HepG2 (cell line): ENCODE results near the gene ALG14. TPM values are rescaled to one million over a fixed set of nuclear protein-coding genes. Genes with fewer than 3 reads are reported as not detected.

Experiments
- ATAC-seq: fragments of 200-7000 bp; cut with Tn5 transposase; 3 replicates; pipeline ENCODE4 v1.9.1; 2020; ENCODE audit warnings: mild to moderate bottlenecking, moderate library complexity
- BruUV-seq: library from RNA; stranded (reverse); fragments of 400-500 nt; replicated peaks from 2 replicates; lab custom pipeline; 2021; lab: Mats Ljungman, UMichigan
- CTCF ChIA-PET: fragments of 300-600 bp; formaldehyde crosslinking; extraction: SDS; loops from one replicate; lab custom pipeline; 2021; ENCODE audit warnings: low total read pairs, inconsistent platforms, low intra/inter-chr PET ratio; lab: Yijun Ruan, JAX
- POLR2A ChIA-PET: fragments of 350-600 bp; sonication (Branson Sonifier 250); formaldehyde crosslinking; loops from one replicate; lab custom pipeline; 2020; ENCODE audit warnings: antibody characterized with exemption, inconsistent platforms; lab: Yijun Ruan, JAX
- DNase-seq: peaks from one replicate; pipeline ENCODE4 v3.0.0-alpha.2; 2015; ENCODE audit warnings: low spot score
- FAIRE-seq: peaks from 3 replicates; lab custom pipeline; 2011; peaks lifted over from hg19 to GRCh38; lab: Jason Lieb, UNC
- H2AFZ ChIP-seq: one replicate; pipeline ENCODE4 v1.6.1; 2011; ENCODE audit warnings: low read length, inconsistent platforms
- H3K27ac ChIP-seq: fragments of 300-600 bp; 3 replicates; pipeline ENCODE4 v1.8.0; 2011; ENCODE audit warnings: mixed run types, mild to moderate bottlenecking, mixed read lengths, low read length, inconsistent platforms; ENCODE audit not compliant: insufficient read depth; ENCODE audit errors: extremely low read length
- H3K27me3 ChIP-seq, 2 experiments: fragments of 200-600 bp in 1 of 2; 2 replicates in 1 of 2; 3 replicates in 1 of 2; pipeline versions ENCODE4 v1.6.0 to v1.8.0; 2011; ENCODE audit warnings: low read length in 2 of 2, mild to moderate bottlenecking in 2 of 2, moderate library complexity in 2 of 2, inconsistent platforms in 1 of 2; ENCODE audit not compliant: insufficient read depth in 2 of 2, control insufficient read depth in 1 of 2
- H3K36me3 ChIP-seq, 2 experiments: fragments of 200-600 bp in 1 of 2; replicated peaks in 1 of 2; 2 replicates in 1 of 2; 3 replicates in 1 of 2; pipeline versions ENCODE4 v1.5.1 to v1.8.0; 2011; ENCODE audit warnings: low read length in 2 of 2, inconsistent platforms in 1 of 2; ENCODE audit not compliant: insufficient read depth in 2 of 2, control insufficient read depth in 1 of 2
- H3K4me1 ChIP-seq: 2 replicates; pipeline ENCODE4 v1.5.1; 2012; ENCODE audit warnings: low read length, inconsistent platforms; ENCODE audit not compliant: insufficient read depth
- H3K4me2 ChIP-seq: 2 replicates; pipeline ENCODE4 v1.6.0; 2011; ENCODE audit warnings: low read depth, low read length, inconsistent platforms
- H3K4me3 ChIP-seq, 3 experiments: fragments of 200-600 bp in 1 of 3; sonication (generic), shearing (Covaris generic) in 1 of 3; replicated peaks in 1 of 3; 2 replicates each; pipeline ENCODE4 v1.5.1; 2011 to 2016; ENCODE audit warnings: low read length in 3 of 3, inconsistent platforms in 2 of 3, low read depth in 2 of 3, mild to moderate bottlenecking in 2 of 3, control low read depth in 1 of 3, mixed read lengths in 1 of 3; ENCODE audit not compliant: insufficient read depth in 1 of 3
- H3K79me2 ChIP-seq: one replicate; pipeline ENCODE4 v1.6.1; 2011; ENCODE audit warnings: low read length, inconsistent platforms; ENCODE audit not compliant: insufficient read depth
- H3K9ac ChIP-seq: 2 replicates; pipeline ENCODE4 v1.6.0; 2011; ENCODE audit warnings: mild to moderate bottlenecking, low read depth, low read length, inconsistent platforms; ENCODE audit not compliant: insufficient read depth
- H3K9me3 ChIP-seq: 2 replicates; pipeline ENCODE4 v1.5.1; 2012; ENCODE audit warnings: mild to moderate bottlenecking, low read length
- H4K20me1 ChIP-seq: 2 replicates; pipeline ENCODE4 v1.6.0; 2011; ENCODE audit warnings: inconsistent platforms, mild to moderate bottlenecking, low read length, moderate library complexity; ENCODE audit not compliant: insufficient read depth
- BATF2 ChIP-seq: sonication (generic); formaldehyde crosslinking; IDR thresholded peaks from 2 replicates; pipeline ENCODE4 v1.8.0; 2022; ENCODE audit warnings: mild to moderate bottlenecking, missing genetic modification reagents, moderate library complexity
- DNMT3B ChIP-seq: conservative IDR thresholded peaks from 2 replicates; pipeline ENCODE4 v1.6.1; 2016; ENCODE audit warnings: missing biosample characterization, control low read depth
- E2F2 ChIP-seq: sonication (generic); formaldehyde crosslinking; IDR thresholded peaks from 2 replicates; pipeline ENCODE4 v1.4.0; 2020; ENCODE audit warnings: missing genetic modification reagents, borderline replicate concordance
- FOXC1 ChIP-seq: sonication (generic); formaldehyde crosslinking; IDR thresholded peaks from 2 replicates; pipeline ENCODE4 v1.8.0; 2022; ENCODE audit warnings: mild to moderate bottlenecking, missing genetic modification reagents, borderline replicate concordance
- GLMP ChIP-seq: sonication (generic); formaldehyde crosslinking; IDR thresholded peaks from 2 replicates; pipeline ENCODE4 v1.9.0; 2021; ENCODE audit warnings: missing genetic modification reagents, mild to moderate bottlenecking, borderline replicate concordance
- HNF1A ChIP-seq, 2 experiments: sonication (generic) in 1 of 2; formaldehyde crosslinking in 1 of 2; IDR thresholded peaks; 2 replicates each; pipeline versions ENCODE4 v1.4.0 to v1.6.1; 2016 to 2020; ENCODE audit warnings: borderline replicate concordance in 1 of 2, low read depth in 1 of 2, mild to moderate bottlenecking in 1 of 2, missing genetic modification reagents in 1 of 2
- STAT5B ChIP-seq: sonication (generic); formaldehyde crosslinking; IDR thresholded peaks from 2 replicates; pipeline ENCODE4 v1.4.0; 2020; ENCODE audit warnings: missing genetic modification reagents
- TBX2 ChIP-seq: sonication (generic); formaldehyde crosslinking; IDR thresholded peaks from 2 replicates; pipeline ENCODE4 v1.5.0; 2020; ENCODE audit warnings: missing genetic modification reagents, mild to moderate bottlenecking, borderline replicate concordance
- TEAD2 ChIP-seq: sonication (generic); formaldehyde crosslinking; IDR thresholded peaks from 2 replicates; pipeline ENCODE4 v1.9.0; 2021; ENCODE audit warnings: missing genetic modification reagents
- ZNF12 ChIP-seq: sonication (generic); formaldehyde crosslinking; IDR thresholded peaks from 2 replicates; pipeline ENCODE4 v1.5.0; 2020; ENCODE audit warnings: missing genetic modification reagents
- ZNF354B ChIP-seq: sonication (generic); formaldehyde crosslinking; IDR thresholded peaks from 2 replicates; pipeline ENCODE4 v1.8.0; 2022; ENCODE audit warnings: mild to moderate bottlenecking, missing genetic modification reagents
- ZNF484 ChIP-seq: sonication (generic); formaldehyde crosslinking; IDR thresholded peaks from 2 replicates; pipeline ENCODE4 v1.5.1; 2020; ENCODE audit warnings: mild to moderate bottlenecking, low read depth, missing genetic modification reagents, borderline replicate concordance
- ZNF607 ChIP-seq: sonication (generic); formaldehyde crosslinking; IDR thresholded peaks from 2 replicates; pipeline ENCODE4 v1.5.1; 2020; ENCODE audit warnings: missing genetic modification reagents, mild to moderate bottlenecking, borderline replicate concordance
- ZNF766 ChIP-seq: sonication (generic); formaldehyde crosslinking; IDR thresholded peaks from 2 replicates; pipeline ENCODE4 v1.5.0; 2020; ENCODE audit warnings: missing genetic modification reagents, borderline replicate concordance
- WGBS: methylation state at CpG from one replicate; pipeline ENCODE4 v1.1.6; 2017; ENCODE audit warnings: low lambda C conversion rate; 5-methylcytosine and 5-hydroxymethylcytosine counted together
- in situ Hi-C: cut with HindIII; loops from 2 replicates; pipeline ENCODE4 v1.10.0; 2017; ENCODE audit warnings: low pct_unique_long_range_greater_than_20kb; ENCODE audit not compliant: extremely low pct_ligation_motif_present
- intact Hi-C: fragments of 100-400 bp; cut with micrococcal nuclease; formaldehyde crosslinking; loops from one replicate; pipeline ENCODE4 v1.10.0; 2022; ENCODE audit not compliant: unreplicated experiment
- polyA plus RNA-seq, 8 experiments: library from polyadenylated mRNA; depleted of rRNA in 3 of 8; stranded (reverse) in 7 of 8; unstranded in 1 of 8; fragments of >200 nt; fragmentation: Illumina TruSeq in 4 of 8; extraction: Trizol in 4 of 8; gene quantifications; 2 replicates each; pipeline versions ENCODE4 v1.2.1 to v1.2.3, GENCODE V29; 2011 to 2016; ENCODE audit warnings: low read depth in 4 of 8, missing spikeins in 1 of 8, mixed read lengths in 1 of 8; ENCODE audit not compliant: insufficient read depth in 1 of 8
- total RNA-seq, 5 experiments: library from RNA; depleted of rRNA; stranded (reverse); fragments of >200 nt; fragmentation: Illumina TruSeq; extraction: Trizol; gene quantifications; 2 replicates each; pipeline ENCODE4 v1.2.3, GENCODE V29; 2016; ENCODE audit warnings: low read depth in 1 of 5

Gene ALG14
- total and polyA plus RNA-seq, 2 of the 13 experiments (the other 11 are each of a cell fraction or from before 2014, with no cell fraction given), result 4.5 to 12.7 TPM

- no peaks in the 10 kb centered on the region for H3K9me3 ChIP-seq
- H3K4me3 ChIP-seq, result no peak overlapping the region
- no peak overlapping the region for H3K9ac ChIP-seq
- no peaks in the 10 kb centered on the region for H4K20me1 ChIP-seq
- FAIRE-seq (no peak), ATAC-seq (no peak), DNase-seq (no peak)
- POLR2A ChIA-PET, result no interaction called here
- intact Hi-C loops (no loop called here), in situ Hi-C loops (no loop called here)
- no peak overlapping the region for H2AFZ ChIP-seq
- BruUV-seq, result no TSS peak
- H3K4me2 ChIP-seq, result no peak overlapping the region
- peaks cover 15% of the 10 kb centered on the region for H3K4me1 ChIP-seq
- TF ChIP-seq ZNF354B (CRISPR knock-in tag) (no peak), STAT5B (CRISPR knock-in tag) (no peak), DNMT3B (CRISPR knock-in tag) (no peak), TBX2 (CRISPR knock-in tag) (no peak), ZNF484 (no peak), ZNF12 (CRISPR knock-in tag) (no peak), HNF1A (IDR thresholded peaks at IDR 0.05; ENCODE audit: low read depth) (no peak), HNF1A (CRISPR knock-in tag; IDR thresholded peaks at IDR 0.05; ENCODE audit: borderline replicate concordance) (no peak), TEAD2 (CRISPR knock-in tag) (no peak), GLMP (CRISPR knock-in tag) (no peak), ZNF607 (CRISPR knock-in tag) (no peak), FOXC1 (CRISPR knock-in tag) (no peak), ZNF766 (CRISPR knock-in tag) (no peak), BATF2 (CRISPR knock-in tag) (no peak), E2F2 (CRISPR knock-in tag) (no peak)
- H3K27ac ChIP-seq, result no peak overlapping the region
- no peaks in the 10 kb centered on the region for H3K36me3 ChIP-seq
- CTCF ChIA-PET, result no interaction called here
- no peaks in the 10 kb centered on the region for H3K79me2 ChIP-seq
- WGBS, result 94% methylated on average over 1 of the region's 1 CpG
- no peaks in the 10 kb centered on the region; a peak in 2 of 5 replicates for H3K27me3 ChIP-seq
Observed at GRCh38 chr1:95111014-95111413, 38.3 kb upstream of the ALG14 start.
